HepG2 (cell line): Measurements from ENCODE around the gene CLIC1. TPM values are rescaled to one million over a fixed set of nuclear protein-coding genes. Genes with fewer than 3 reads are reported as not detected.

Experiments
- GLI4 ChIP-seq: sonication (generic); formaldehyde crosslinking; IDR thresholded peaks from 2 replicates; pipeline ENCODE4 v1.5.1; 2020; ENCODE audit warnings: missing genetic modification reagents, mild to moderate bottlenecking, moderate library complexity, borderline replicate concordance
- KDM4B ChIP-seq: sonication (generic); formaldehyde crosslinking; IDR thresholded peaks from 2 replicates; pipeline ENCODE4 v1.4.0; 2020; ENCODE audit warnings: missing genetic modification reagents
- KLF16 ChIP-seq, 2 experiments: sonication (generic) in 1 of 2; formaldehyde crosslinking in 1 of 2; IDR thresholded peaks; 2 replicates each; pipeline versions ENCODE4 v1.6.1 to v1.8.0; 2016 to 2023; ENCODE audit warnings: missing genetic modification reagents in 2 of 2, missing compliant biosample characterization in 1 of 2
- MED13 ChIP-seq: sonication (generic); formaldehyde crosslinking; IDR thresholded peaks from 2 replicates; pipeline ENCODE4 v1.5.0; 2020; ENCODE audit warnings: missing genetic modification reagents
- NR2C2 ChIP-seq: sonication (generic); formaldehyde crosslinking; IDR thresholded peaks from 2 replicates; pipeline ENCODE4 v1.4.0; 2020; ENCODE audit warnings: missing genetic modification reagents, mild to moderate bottlenecking, moderate library complexity, borderline replicate concordance
- RARG ChIP-seq: sonication (generic); formaldehyde crosslinking; IDR thresholded peaks from 2 replicates; pipeline ENCODE4 v1.4.0; 2020; ENCODE audit warnings: low read depth, mild to moderate bottlenecking, missing genetic modification reagents
- SRF ChIP-seq: IDR thresholded peaks from 2 replicates; pipeline ENCODE4 v1.6.1; 2011; ENCODE audit warnings: mild to moderate bottlenecking, low read depth, low read length, moderate library complexity
- THYN1 ChIP-seq: sonication (generic); formaldehyde crosslinking; IDR thresholded peaks from 2 replicates; pipeline ENCODE4 v1.8.1; 2023; ENCODE audit warnings: low read depth, mild to moderate bottlenecking, moderate library complexity, missing genetic modification reagents, borderline replicate concordance
- ZNF10 ChIP-seq: sonication (generic); formaldehyde crosslinking; IDR thresholded peaks from 2 replicates; pipeline ENCODE4 v1.4.0; 2020; ENCODE audit warnings: mild to moderate bottlenecking, low read depth, missing genetic modification reagents, borderline replicate concordance
- ZSCAN29 ChIP-seq: sonication (generic); formaldehyde crosslinking; conservative IDR thresholded peaks from 2 replicates; pipeline ENCODE4 v1.4.0; 2020; ENCODE audit warnings: mild to moderate bottlenecking, missing genetic modification reagents
- polyA plus RNA-seq, 8 experiments: library from polyadenylated mRNA; depleted of rRNA in 3 of 8; stranded (reverse) in 7 of 8; unstranded in 1 of 8; fragments of >200 nt; fragmentation: Illumina TruSeq in 4 of 8; extraction: Trizol in 4 of 8; gene quantifications; 2 replicates each; pipeline versions ENCODE4 v1.2.1 to v1.2.3, GENCODE V29; 2011 to 2016; ENCODE audit warnings: low read depth in 4 of 8, missing spikeins in 1 of 8, mixed read lengths in 1 of 8; ENCODE audit not compliant: insufficient read depth in 1 of 8
- total RNA-seq, 5 experiments: library from RNA; depleted of rRNA; stranded (reverse); fragments of >200 nt; fragmentation: Illumina TruSeq; extraction: Trizol; gene quantifications; 2 replicates each; pipeline ENCODE4 v1.2.3, GENCODE V29; 2016; ENCODE audit warnings: low read depth in 1 of 5
- TF ChIP-seq, protein P1 (sequence below): sonication (generic); formaldehyde crosslinking; IDR thresholded peaks from 2 replicates; pipeline ENCODE4 v1.5.0; 2020; ENCODE audit warnings: mild to moderate bottlenecking, missing genetic modification reagents, borderline replicate concordance
- TF ChIP-seq, protein P2 (sequence below): sonication (generic); formaldehyde crosslinking; IDR thresholded peaks from 2 replicates; pipeline ENCODE4 v1.8.1; 2023; ENCODE audit warnings: mild to moderate bottlenecking, missing genetic modification reagents
- TF ChIP-seq, protein P3 (sequence below): sonication (generic); formaldehyde crosslinking; IDR thresholded peaks from 2 replicates; pipeline ENCODE4 v1.5.0; 2020; ENCODE audit warnings: missing genetic modification reagents, mild to moderate bottlenecking, borderline replicate concordance
- TF ChIP-seq, protein P4 (sequence below): fragments of 450-650 bp; IDR thresholded peaks from 2 replicates; pipeline ENCODE4 v1.6.1; 2017; ENCODE audit warnings: mild to moderate bottlenecking
- TF ChIP-seq, protein P5 (sequence below): sonication (generic); formaldehyde crosslinking; IDR thresholded peaks from 2 replicates; pipeline ENCODE4 v1.4.0; 2020; ENCODE audit warnings: missing genetic modification reagents, mild to moderate bottlenecking, borderline replicate concordance

The CLIC1 gene
- total and polyA plus RNA-seq, 2 of the 13 experiments (the other 11 are each of a cell fraction or from before 2014, with no cell fraction given), result 602 to 891 TPM

DNA sequence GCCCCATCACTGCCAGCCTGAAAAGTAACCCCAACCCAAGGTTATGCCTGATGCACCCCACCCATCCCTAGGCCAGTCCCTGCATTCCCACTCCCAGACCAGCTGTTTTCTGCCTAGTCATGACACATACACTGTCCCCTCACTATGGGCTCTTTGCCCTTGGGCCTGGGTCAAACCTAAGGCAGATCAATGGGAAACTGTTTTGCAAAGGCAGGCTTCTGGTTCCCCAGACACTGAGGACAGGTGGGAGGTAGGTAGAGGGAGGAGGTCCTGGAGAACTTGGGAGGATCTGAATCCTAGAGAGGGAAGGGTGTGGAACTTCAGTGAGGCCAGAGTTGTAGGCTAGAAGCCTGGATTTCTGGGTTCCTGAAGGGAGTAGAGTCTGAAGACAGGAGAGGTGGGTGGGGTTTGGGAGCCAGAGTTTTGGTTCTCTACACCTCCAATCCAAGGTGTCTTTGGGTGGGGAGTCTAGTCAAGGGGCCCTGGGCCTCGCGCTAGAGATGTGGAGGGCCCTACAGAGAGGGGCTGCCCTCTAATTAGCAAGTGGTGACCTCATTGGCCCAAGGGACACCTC is 2.0 kb downstream of the CLIC1 start (continued):
- TF ChIP-seq, protein P1, sequence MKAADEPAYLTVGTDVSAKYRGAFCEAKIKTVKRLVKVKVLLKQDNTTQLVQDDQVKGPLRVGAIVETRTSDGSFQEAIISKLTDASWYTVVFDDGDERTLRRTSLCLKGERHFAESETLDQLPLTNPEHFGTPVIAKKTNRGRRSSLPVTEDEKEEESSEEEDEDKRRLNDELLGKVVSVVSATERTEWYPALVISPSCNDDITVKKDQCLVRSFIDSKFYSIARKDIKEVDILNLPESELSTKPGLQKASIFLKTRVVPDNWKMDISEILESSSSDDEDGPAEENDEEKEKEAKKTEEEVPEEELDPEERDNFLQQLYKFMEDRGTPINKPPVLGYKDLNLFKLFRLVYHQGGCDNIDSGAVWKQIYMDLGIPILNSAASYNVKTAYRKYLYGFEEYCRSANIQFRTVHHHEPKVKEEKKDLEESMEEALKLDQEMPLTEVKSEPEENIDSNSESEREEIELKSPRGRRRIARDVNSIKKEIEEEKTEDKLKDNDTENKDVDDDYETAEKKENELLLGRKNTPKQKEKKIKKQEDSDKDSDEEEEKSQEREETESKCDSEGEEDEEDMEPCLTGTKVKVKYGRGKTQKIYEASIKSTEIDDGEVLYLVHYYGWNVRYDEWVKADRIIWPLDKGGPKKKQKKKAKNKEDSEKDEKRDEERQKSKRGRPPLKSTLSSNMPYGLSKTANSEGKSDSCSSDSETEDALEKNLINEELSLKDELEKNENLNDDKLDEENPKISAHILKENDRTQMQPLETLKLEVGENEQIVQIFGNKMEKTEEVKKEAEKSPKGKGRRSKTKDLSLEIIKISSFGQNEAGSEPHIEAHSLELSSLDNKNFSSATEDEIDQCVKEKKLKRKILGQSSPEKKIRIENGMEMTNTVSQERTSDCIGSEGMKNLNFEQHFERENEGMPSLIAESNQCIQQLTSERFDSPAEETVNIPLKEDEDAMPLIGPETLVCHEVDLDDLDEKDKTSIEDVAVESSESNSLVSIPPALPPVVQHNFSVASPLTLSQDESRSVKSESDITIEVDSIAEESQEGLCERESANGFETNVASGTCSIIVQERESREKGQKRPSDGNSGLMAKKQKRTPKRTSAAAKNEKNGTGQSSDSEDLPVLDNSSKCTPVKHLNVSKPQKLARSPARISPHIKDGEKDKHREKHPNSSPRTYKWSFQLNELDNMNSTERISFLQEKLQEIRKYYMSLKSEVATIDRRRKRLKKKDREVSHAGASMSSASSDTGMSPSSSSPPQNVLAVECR (CRISPR knock-in tag), result no peak
- TF ChIP-seq KLF16 (CRISPR knock-in tag; IDR thresholded peaks at IDR 0.05), result no peak
- TF ChIP-seq ZSCAN29, result 0 out of 2 replicates have a peak, but pooled peaks have one; percentile 20
- TF ChIP-seq, protein P2, sequence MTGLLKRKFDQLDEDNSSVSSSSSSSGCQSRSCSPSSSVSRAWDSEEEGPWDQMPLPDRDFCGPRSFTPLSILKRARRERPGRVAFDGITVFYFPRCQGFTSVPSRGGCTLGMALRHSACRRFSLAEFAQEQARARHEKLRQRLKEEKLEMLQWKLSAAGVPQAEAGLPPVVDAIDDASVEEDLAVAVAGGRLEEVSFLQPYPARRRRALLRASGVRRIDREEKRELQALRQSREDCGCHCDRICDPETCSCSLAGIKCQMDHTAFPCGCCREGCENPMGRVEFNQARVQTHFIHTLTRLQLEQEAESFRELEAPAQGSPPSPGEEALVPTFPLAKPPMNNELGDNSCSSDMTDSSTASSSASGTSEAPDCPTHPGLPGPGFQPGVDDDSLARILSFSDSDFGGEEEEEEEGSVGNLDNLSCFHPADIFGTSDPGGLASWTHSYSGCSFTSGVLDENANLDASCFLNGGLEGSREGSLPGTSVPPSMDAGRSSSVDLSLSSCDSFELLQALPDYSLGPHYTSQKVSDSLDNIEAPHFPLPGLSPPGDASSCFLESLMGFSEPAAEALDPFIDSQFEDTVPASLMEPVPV, result peak; percentile 83; the same call in 1 of the 2 replicates
- TF ChIP-seq GLI4, result no peak; the same call in 1 of the 2 replicates
- TF ChIP-seq KDM4B (CRISPR knock-in tag), result no peak
- TF ChIP-seq ZNF10 (CRISPR knock-in tag), result no peak
- no peak for TF ChIP-seq THYN1 (CRISPR knock-in tag)
- no peak for TF ChIP-seq RARG (CRISPR knock-in tag)
- no peak for TF ChIP-seq MED13
- TF ChIP-seq NR2C2 (CRISPR knock-in tag), result no peak
- TF ChIP-seq SRF, result no peak
- TF ChIP-seq, protein P3, sequence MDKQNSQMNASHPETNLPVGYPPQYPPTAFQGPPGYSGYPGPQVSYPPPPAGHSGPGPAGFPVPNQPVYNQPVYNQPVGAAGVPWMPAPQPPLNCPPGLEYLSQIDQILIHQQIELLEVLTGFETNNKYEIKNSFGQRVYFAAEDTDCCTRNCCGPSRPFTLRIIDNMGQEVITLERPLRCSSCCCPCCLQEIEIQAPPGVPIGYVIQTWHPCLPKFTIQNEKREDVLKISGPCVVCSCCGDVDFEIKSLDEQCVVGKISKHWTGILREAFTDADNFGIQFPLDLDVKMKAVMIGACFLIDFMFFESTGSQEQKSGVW (CRISPR knock-in tag), result no peak
- TF ChIP-seq, protein P4, sequence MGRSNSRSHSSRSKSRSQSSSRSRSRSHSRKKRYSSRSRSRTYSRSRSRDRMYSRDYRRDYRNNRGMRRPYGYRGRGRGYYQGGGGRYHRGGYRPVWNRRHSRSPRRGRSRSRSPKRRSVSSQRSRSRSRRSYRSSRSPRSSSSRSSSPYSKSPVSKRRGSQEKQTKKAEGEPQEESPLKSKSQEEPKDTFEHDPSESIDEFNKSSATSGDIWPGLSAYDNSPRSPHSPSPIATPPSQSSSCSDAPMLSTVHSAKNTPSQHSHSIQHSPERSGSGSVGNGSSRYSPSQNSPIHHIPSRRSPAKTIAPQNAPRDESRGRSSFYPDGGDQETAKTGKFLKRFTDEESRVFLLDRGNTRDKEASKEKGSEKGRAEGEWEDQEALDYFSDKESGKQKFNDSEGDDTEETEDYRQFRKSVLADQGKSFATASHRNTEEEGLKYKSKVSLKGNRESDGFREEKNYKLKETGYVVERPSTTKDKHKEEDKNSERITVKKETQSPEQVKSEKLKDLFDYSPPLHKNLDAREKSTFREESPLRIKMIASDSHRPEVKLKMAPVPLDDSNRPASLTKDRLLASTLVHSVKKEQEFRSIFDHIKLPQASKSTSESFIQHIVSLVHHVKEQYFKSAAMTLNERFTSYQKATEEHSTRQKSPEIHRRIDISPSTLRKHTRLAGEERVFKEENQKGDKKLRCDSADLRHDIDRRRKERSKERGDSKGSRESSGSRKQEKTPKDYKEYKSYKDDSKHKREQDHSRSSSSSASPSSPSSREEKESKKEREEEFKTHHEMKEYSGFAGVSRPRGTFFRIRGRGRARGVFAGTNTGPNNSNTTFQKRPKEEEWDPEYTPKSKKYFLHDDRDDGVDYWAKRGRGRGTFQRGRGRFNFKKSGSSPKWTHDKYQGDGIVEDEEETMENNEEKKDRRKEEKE, result no peak
- TF ChIP-seq, protein P5, sequence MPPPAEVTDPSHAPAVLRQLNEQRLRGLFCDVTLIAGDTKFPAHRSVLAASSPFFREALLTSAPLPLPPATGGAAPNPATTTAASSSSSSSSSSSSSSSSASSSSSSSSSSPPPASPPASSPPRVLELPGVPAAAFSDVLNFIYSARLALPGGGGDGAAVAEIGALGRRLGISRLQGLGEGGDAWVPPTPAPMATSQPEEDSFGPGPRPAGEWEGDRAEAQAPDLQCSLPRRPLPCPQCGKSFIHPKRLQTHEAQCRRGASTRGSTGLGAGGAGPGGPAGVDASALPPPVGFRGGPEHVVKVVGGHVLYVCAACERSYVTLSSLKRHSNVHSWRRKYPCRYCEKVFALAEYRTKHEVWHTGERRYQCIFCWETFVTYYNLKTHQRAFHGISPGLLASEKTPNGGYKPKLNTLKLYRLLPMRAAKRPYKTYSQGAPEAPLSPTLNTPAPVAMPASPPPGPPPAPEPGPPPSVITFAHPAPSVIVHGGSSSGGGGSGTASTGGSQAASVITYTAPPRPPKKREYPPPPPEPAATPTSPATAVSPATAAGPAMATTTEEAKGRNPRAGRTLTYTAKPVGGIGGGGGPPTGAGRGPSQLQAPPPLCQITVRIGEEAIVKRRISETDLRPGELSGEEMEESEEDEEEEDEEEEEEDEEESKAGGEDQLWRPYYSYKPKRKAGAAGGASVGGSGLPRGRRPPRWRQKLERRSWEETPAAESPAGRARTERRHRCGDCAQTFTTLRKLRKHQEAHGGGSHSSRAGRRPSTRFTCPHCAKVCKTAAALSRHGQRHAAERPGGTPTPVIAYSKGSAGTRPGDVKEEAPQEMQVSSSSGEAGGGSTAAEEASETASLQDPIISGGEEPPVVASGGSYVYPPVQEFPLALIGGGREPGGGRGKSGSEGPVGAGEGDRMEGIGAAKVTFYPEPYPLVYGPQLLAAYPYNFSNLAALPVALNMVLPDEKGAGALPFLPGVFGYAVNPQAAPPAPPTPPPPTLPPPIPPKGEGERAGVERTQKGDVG, result no peak
